ENCODE results near the gene TNPO2. TPM values are rescaled to one million over a fixed set of nuclear protein-coding genes. Genes with fewer than 3 reads are reported as not detected.

The TNPO2 gene
- total and polyA plus RNA-seq, 2 of the 13 experiments (the other 11 are each of a cell fraction or from before 2014, with no cell fraction given), result 31.7 to 61.0 TPM

GRCh38 chr19:12681074-12681987 is 42.4 kb downstream of the TNPO2 start, which contains the start of gene DHPS (continued):
- TF ChIP-seq STAG1 (CRISPR knock-in tag; IDR thresholded peaks at IDR 0.05), result no peak
- TF ChIP-seq ZNF784 (CRISPR knock-in tag; IDR thresholded peaks at IDR 0.05; ENCODE audit: borderline replicate concordance), result 0 out of 2 replicates have a peak, but pooled peaks have one; percentile 20
- TF ChIP-seq FOXK1 (CRISPR knock-in tag; IDR thresholded peaks at IDR 0.05; ENCODE audit: borderline replicate concordance, low read depth), result peak; percentile 69; the same call in 1 of the 2 replicates
- TF ChIP-seq ZNF619 (CRISPR knock-in tag; IDR thresholded peaks at IDR 0.05), result no peak
- TF ChIP-seq FIP1L1 (IDR thresholded peaks at IDR 0.05; ENCODE audit: borderline replicate concordance, insufficient read depth, low read depth, low read length), result 0 out of 2 replicates have a peak, but pooled peaks have one; percentile 64
- TF ChIP-seq GZF1 (CRISPR knock-in tag; IDR thresholded peaks at IDR 0.05), result no peak; the same call in 1 of the 2 replicates
- 0 out of 2 replicates have a peak, but pooled peaks have one; percentile 38 for TF ChIP-seq MAF1 (CRISPR knock-in tag; IDR thresholded peaks at IDR 0.05; ENCODE audit: borderline replicate concordance)
- TF ChIP-seq ZNF788 (CRISPR knock-in tag; IDR thresholded peaks at IDR 0.05; ENCODE audit: borderline replicate concordance), result peak; percentile 28; the same call in 1 of the 2 replicates
- no peak for TF ChIP-seq GATA4 (IDR thresholded peaks at IDR 0.05; ENCODE audit: borderline replicate concordance, low read depth)
- TF ChIP-seq PCBP1 (IDR thresholded peaks at IDR 0.05; ENCODE audit: borderline replicate concordance, low read depth, low read length), result 0 out of 2 replicates have a peak, but pooled peaks have one; percentile 47
- TF ChIP-seq ZNF253 (CRISPR knock-in tag; IDR thresholded peaks at IDR 0.05; ENCODE audit: borderline replicate concordance), result no peak
- TF ChIP-seq CBFB (CRISPR knock-in tag; IDR thresholded peaks at IDR 0.05), result no peak
- TF ChIP-seq KMT2A (CRISPR knock-in tag; IDR thresholded peaks at IDR 0.05), result peak; percentile 47; the same call in 1 of the 2 replicates
- no peak; the same call in 1 of the 2 replicates for TF ChIP-seq GFI1 (CRISPR knock-in tag; IDR thresholded peaks at IDR 0.05; ENCODE audit: borderline replicate concordance)
- peak; percentile 41; the same call in 1 of the 2 replicates for TF ChIP-seq PRDM10 (CRISPR knock-in tag; IDR thresholded peaks at IDR 0.05; ENCODE audit: low read depth)
- TF ChIP-seq ZNF180 (CRISPR knock-in tag; IDR thresholded peaks at IDR 0.05; ENCODE audit: borderline replicate concordance, low read depth), result no peak
- peak; percentile 95 for TF ChIP-seq ZNF687 (CRISPR knock-in tag; IDR thresholded peaks at IDR 0.05)
- peak; percentile 81; the same call in 1 of the 2 replicates for TF ChIP-seq ZNF772 (CRISPR knock-in tag; IDR thresholded peaks at IDR 0.05)
- peak; percentile 25; the same call in 1 of the 2 replicates for TF ChIP-seq RXRB (CRISPR knock-in tag; IDR thresholded peaks at IDR 0.05; ENCODE audit: borderline replicate concordance)
